CD4-positive, alpha-beta T cell treated with Interferon gamma for 1 hour (primary cell): ENCODE data around the gene TSSK2.
A peak's percentile ranks its signal among the peaks of the same experiment; 100 is the strongest.

ENCODE experiments used
- DNase-seq: peaks from one replicate; pipeline ENCODE4 v3.0.0-alpha.2; 2020

TSSK2 gene

DNA sequence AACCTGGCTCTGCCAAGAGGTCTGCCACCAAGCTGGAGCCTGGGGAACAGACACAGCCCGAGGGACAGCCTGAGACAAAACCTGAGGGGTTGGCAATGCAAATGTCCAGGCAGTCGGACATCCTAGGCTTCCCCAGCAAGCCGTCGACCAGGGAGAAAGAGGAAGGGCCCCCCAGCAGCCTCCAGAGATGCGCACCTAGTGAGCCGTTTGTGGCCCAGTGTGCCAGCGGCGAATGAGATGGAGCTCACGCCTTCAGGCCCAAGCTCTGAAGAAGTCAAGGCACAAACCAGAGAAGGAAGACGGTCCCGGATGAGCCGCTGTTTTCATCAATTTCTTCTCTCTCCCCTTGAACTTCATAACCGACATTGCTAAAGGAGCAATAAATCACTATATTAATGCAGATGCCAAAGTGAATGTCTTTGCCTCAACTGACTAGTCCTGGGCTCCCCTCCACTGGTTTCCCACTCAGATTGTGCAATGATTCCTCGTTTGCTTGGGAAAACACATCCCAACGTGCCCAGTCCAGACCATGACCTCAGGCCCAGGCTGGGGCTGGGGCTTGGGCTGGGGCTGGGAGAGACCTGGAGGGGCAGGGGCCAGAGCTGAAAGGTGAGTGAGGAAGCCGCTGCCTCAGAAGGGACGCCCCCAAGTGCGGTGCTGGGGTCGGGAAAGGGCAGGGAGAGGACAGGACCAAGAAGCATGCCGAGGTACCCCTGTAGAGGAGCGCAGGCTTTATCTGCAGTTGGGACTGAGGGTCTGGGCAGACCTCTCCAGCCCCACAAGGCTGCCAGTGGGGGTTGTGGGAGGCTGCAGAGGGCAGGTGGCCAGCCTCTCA, 5.4 kb upstream of the TSSK2 start:
- no peak for DNase-seq

DNA sequence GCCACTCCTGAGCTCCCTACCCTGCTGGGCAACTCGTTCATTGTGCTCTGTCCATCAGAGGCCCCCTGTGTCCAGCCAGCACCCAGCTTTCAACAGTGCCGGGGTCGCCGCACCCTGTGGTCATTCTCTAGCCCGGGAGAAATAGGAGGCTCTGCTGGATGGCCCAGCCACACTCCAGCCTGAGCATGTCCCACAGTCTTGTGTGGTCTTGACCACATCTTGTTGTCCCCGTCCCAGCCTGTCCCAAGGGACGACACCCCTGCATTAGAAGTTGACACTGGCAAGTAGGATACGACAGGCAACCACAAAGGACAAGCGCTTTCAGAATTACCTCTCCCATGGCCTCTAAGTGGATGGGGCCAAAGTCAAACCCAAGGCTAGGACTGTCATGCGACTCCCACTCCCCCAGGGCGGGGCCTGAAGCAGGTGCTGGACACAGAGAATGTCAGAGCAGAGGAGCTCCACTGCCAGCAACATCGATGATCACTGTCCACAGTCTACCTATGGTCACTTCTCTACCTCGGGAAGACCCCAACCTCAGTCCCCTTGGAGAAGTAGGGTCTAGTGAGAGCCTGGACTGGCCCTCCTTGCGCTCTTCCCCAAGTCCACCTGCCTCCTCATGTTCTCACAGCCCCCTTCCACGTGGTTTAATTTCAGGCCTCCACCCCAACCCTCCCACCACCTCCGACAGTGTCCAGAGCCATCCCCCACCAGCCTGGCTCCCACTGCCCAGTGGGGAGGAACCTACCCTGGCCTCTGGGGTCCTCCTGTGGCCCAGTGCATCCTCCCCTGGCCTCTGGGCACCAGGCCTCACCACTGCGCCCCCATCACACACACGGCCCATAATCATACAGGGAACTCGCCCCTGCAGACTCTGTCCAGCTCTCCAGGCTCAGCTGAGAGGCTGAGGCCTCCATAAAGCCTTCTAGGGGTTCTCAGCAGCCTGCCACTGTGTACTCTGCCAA, 4.5 kb upstream of the TSSK2 start:
- no peak for DNase-seq

DNA sequence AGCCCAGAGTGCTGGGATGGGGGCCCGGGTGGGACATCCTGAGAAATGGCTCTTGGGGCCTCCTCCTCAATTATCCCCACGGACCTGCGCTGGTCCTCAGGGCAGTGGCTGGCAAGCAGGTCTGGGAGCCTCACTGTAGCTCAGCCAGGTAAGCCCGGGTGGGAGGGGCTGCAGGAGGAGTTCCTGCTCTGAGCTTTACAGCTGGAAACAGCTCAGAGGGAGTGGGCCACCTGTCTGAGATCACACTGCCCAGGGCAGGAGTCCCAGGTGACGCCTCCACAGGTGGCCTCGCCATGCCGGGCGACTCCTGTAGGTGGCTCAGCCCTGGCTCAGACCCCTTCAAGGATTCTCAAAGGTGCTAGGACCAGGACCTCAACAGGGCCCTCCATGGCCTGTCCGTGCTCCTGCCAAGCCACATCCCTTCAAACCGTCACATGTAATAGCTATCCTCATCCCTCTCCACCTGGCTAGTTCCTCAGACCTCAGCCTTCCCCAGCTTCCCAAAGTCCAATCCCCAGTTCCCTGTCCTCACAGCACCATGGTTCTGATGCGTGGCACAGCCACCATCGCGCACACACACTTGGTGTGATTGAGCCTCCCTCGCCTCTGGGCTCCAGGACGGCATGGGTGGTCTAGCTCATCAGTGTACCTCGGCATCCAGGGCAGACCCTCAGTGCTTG, 3.6 kb upstream of the TSSK2 start:
- no peak for DNase-seq

DNA sequence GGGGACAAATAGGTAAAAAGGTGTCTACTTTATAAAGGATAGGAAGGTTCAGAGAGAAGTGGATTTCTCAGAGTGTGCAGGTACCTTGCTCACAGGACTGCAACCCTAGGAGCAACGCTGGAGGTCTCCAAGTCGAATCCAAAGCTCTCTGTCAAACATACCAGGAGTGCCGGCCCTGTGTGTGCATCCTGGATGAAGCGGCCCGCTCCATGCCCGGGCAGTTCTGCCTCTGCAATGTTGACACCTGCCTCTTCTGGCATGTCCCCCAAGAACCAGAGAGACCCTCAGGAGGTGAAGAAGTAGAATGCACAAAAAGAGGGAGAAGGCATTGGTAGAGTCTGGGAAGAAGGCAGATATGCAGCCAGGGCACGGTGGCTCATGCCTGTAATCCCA, 3.1 kb upstream of the TSSK2 start:
- DNase-seq = no peak

DNA sequence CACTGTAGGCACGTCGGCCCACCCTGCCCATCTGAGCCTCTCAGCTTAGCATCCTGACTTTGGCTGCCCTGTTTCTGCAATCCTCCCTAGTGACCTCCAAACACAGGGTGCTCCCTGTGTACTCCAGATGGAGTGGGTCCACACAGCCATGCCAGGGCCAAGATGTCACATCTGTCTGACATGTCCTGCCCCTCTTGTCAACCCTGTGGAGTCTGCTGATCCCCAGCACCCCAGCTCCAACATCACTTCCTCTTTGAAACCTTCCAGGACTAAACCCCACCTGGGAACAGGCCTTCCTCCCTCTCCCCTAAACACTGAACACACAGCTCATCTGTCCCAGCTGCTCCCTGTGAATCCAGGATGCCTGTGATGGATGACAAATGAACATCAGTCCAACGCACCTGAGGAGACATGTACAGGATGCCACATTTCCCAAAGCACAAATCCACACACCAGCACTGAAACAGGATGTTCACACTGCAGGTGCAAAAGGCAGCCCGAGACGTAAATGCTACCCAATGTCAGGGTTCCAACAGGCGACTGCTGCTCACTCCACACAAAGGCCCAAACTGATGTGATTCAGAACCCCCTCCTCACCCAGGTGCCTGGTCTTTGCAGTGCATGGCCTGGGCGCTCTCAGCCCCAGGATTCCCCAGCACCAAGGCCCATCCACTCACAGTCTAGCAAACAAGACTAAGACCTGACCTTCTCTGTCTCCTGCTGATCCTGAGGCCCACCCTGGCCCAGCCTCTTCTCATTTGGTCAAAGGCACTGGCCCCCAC, 2.0 kb upstream of the TSSK2 start:
- no peak for DNase-seq

DNA sequence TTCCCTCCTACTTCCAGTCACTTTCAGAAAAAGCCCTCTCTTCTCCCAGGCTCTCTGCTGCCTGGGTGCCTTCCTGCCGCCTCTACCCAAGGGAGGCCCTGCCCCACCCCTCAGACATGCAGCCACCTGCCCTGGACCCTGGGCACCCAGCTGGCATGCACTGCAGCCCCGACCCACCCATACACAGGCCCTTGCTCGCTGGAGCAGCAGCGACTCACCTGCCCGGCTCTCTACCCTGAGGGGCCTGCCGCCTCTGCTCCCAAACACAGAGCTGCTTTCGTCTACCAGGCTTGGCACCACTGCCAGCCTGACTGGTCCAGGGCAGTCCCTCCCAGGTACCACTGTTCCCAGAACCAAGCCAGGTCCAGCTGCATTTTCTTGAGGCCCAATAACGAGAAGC, 1.2 kb upstream of the TSSK2 start:
- DNase-seq = no peak

DNA sequence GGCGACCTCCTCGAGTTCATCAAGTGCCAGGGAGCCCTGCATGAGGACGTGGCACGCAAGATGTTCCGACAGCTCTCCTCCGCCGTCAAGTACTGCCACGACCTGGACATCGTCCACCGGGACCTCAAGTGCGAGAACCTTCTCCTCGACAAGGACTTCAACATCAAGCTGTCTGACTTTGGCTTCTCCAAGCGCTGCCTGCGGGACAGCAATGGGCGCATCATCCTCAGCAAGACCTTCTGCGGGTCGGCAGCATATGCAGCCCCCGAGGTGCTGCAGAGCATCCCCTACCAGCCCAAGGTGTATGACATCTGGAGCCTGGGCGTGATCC, 542 bp downstream of the TSSK2 start:
- no peak for DNase-seq

DNA sequence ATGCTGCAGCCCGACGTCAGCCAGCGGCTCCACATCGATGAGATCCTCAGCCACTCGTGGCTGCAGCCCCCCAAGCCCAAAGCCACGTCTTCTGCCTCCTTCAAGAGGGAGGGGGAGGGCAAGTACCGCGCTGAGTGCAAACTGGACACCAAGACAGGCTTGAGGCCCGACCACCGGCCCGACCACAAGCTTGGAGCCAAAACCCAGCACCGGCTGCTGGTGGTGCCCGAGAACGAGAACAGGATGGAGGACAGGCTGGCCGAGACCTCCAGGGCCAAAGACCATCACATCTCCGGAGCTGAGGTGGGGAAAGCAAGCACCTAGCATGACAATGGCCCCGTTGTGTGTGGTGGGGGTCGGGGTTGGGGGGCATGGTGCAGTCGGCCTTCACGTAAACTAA, 1.0 kb downstream of the TSSK2 start:
- DNase-seq = no peak

DNA sequence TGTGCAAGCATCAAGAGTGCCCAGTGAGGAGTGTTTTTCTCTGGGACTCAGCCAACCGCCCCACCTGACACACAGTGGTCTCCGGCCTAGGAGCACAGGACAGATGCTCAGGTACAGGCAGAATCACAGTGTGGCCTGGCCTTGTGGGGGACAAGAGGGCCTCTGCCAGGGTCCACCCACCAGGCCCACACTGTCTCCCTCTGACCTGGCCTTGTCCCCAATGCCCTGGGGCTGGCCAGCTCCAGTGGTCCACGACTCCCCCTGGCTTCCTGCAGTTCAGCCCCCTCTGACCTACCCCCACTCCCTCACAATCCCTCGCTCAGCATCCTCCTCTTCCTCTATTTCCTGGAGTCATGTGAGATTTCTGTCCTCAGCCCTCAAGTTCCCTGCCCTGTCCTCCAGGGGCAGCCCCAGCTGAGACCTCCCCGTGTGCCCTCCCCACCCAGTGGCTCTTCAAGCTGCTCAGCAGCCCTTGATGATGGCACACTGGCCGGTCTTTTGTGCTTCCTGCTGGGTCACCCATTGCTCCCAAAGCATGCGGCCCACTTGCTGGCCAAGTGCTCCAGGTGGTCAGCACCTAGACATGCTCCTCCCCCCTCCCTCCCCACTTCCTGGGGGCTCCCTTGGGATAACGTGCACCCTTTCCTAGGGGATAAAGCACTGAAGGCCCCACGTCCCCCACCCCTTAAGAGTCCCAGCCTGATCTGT, 1.7 kb downstream of the TSSK2 start:
- DNase-seq = no peak

DNA sequence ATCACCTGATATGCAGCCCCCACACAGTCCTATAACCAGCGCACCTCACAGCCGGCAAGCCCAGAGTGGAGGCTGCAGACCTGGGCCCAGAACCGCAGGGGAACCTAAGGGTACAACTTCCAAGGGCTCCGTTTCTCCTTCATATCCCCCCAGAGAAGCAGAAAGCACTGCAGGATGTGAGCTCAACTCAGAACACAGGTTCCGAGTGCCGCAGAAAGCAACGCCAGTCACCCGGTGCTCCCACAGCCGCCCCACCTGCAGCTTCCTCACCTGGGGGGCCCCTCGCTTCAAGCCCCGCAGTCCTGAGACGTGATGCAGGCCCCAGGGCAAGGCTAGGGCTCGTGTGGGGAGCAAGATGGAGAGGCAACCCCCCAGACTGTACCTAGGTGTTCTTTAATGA, 2.5 kb downstream of the TSSK2 start:
- DNase-seq = no peak

DNA sequence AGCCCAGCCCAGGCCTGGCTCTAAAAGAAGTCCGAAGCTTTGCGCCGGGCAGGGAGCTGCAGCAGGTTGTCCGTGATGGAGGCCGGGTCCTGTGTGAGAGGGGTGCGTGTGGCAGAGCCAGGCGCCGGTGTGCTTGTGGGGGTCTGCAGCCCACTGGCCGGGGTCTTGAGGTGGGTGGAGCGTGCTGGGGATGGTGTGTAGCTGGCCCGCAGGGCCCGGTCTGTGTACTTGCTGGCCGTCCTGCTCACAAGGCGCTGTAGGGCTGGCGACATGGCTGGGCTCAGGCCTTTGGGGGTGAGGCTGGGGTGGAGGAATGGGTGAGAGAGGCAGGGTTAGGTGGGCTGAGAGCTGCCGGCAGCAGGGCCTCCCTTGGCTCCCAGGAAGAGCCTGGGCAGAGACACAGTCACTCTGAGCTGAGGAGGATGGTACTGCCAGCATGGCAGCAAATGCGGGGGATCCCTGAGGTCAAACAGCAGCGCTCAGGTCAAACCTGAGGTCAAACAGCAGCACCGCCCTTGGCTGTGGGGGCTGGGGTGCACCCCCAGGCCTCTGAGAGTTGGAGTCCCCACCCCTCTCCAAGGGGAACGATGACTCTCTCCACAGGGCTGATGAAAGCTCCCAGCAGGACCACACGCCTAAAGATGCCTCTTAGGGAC, 3.2 kb downstream of the TSSK2 start:
- DNase-seq = no peak

DNA sequence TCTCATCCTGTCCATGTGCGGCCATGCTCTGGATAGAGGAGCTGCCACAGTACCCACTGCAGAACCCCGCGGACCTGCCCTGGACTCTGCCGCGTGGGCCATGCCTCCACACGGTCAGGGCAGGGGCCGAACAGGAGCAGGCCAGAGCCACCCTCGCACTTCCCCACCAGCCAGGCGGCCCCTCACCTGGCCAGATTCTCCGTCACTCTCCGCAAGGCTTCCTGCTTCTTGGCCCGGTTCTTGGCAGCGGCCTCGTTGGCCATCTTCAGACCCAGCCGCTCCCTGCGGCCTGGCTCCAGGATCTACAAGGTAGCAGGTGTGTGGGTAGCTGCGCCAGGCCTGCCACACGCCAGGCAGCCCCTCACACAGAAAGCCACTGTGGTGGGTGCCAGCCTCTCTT, 3.8 kb downstream of the TSSK2 start:
- DNase-seq = no peak

DNA sequence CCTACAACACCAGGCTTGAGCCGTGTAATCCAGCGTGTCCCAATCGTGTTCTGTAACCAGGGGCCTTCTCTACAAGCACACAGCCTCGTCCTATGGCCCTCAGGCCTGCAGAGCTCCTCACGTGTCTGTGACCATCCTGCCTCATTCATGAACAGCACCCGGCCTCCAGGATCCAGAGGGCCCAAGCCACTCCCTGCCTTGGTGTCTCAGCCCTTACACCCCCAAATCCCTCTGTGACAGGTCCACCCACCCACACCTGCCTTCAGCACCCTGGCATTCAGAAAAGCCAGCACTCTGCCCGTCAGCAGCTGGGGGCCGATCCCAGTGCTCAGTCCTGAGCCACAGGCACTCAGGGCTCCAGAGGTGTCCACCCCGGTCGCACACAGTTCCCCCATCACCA, 5.8 kb downstream of the TSSK2 start:
- no peak for DNase-seq

DNA sequence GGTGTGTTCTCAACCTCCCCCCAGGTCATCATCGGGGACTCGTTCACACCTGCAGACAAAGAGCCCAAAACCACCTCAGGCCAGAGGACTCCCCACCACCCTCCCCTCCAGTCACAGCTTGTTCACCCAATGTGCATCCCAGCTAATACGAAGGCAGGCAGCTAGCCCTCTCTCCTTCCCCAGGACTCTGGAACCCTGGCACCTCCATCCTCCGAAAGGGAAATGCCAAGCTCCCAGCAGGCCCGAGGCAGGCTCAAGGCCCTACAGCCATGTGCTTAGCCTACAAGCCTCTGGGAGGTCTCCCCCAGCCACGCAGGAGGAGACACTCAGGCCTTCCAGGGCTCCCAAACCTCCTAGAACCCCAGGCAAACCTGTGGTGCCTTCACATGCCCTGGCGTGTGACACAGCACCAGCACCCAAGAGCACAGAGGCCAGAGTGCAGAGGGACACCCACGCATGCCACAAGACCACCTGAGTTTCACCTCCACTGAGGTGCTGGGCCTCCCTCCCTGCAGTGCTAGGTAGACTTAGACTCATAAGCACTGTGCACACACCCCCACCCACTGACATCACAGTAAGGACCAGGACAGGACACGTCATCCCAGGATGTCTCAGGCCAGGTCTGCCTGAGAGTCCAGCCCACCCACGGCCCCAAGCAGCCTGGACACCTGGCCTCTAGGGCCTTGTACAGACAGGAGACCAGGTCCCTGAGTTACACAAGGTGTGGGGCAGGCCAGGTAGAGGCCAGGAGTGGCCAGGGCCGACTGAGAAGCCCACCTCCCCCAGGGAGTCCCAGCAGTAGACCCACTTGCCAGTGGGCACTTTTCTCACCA, 6.5 kb downstream of the TSSK2 start:
- no peak for DNase-seq

DNA sequence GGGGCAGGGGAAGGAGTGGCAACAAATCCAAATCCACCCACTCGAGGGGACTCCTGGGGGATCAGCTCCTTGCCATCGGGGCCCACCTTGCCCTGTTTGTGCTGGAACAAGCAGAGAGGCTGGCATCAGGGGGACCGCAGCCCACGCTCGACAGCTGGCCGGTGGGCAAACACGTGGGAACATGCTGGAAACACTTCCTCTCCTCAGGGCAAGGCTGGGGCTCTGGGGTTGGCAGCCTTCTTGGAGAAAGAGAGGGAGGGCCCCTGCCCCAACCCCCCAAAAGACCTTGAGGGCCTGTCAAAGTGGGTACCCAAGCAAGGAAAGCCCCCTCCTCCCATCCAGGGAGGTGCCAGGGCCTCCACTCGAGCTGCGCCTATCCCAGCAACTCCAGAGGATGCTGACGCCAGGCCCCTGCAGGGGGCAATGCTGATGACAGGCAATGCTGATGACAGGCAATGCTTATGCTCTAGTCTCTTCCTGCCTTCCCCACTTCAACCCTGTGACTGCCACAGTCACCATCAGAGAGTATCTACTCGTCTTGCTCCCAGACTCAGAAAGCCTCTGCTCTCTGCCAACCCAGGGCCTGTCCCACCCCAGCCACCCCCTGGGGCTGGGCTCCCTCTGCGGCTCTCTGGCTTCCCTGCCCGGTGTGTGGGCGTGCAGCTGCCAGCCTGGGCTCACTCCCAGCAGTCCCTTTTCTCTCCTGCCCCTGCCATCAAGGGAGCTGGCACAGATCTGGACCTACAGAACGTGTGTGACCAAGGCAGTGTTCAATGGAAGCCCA, 7.3 kb downstream of the TSSK2 start:
- DNase-seq = no peak

DNA sequence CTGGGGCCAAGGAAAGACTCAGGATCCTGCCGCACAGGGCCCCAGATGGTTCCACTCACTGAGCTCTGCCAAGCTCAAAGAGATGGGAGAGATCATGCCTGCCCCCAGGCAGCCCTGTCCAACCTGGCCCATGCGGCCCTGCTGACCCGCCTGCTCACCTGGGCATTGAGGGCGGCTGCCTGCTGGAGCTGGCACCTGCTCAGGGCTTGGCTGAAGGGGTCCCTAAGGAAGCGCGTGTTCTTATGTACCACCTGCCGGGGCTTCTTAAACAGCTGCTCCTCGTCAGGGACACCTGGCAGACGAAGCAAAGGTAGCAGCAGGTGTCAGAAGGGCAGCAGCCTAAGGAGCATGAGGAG, 7.9 kb downstream of the TSSK2 start:
- DNase-seq = no peak

DNA sequence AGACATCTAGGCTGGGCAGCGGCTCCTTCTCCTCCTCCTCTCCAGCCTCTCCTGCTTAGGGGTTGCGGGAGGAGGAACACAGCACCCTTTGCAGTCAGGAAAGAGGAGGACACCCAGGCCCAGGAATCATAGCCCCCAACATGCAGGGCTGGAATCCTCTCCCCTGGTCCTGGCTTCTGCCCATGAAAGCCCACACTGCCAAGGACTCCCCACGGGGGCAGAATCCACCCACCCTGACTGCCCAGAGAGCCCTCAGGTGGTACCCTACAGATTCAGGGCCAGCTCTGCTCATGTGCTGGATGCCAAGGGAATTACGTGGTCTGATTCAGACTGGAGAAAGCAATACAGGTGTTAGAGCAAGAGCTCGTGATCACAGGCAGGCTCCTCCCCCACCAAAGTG, 8.9 kb downstream of the TSSK2 start:
- DNase-seq = no peak

DNA sequence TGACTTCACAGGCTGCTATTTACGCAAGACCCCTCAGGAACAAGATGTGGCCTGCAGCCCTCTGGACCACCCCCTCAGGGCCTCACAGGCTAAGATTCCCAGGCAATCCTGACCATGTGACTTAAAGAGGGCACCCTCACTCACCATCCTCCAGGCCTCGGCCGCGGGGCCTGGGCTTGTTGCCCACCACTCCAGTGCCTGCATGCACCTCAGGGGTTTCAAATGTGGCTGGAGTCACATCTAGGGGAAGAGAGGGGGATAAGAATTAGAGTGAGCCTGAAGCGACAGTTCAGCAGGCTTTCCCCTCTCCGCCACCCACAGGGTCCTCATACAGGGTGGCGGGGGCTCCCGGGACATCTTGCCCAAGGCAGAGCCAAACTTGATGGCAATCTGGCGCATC, 11.3 kb downstream of the TSSK2 start:
- no peak for DNase-seq

DNA sequence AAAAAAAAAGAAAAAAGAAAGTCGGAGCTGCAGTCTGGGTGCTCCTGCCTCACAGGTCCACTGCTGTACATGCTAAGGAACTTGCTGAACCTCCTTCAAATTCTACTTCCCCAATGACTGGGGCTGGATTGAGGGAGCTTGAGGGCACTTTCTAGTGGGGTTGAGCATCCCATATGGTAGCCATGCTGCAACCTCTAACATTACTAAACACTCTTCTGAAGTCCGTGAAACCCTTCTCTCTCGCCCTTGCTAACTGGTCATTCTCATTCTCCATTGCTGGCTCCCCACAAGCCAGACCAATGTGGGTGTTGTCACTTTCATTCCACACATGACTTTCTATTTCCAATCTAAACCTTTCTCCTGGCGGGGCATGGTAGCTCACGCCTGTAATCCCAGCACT, 12.1 kb downstream of the TSSK2 start:
- no peak for DNase-seq

DNA sequence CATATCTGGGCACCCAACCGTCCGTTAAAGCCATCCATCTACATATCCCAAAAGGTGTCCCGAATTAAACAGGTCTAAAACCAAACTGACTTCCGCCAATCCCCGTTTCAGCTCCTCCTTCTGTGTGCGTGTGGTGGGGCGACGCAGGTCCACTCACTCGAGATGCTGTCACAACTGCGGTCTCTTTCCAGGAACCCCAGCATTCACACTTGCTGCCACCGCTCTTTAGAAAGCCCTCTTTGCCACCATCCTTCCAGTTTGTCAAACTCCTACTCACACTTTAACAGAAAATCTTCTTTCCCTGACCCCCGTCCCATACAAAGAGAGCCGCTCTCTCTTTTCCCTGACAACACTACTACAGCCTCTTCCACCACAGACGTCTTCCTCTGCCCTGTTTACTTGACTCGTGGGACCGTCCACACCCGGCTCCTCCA, 12.9 kb downstream of the TSSK2 start:
- DNase-seq = peak; percentile 26
